NCI-H524 treated with DMSO at 0.1 percent for 48 hours (cell line): Measurements from ENCODE around the gene KCND3.

ENCODE experiments used
- DNase-seq: peaks from one replicate; lab custom pipeline; 2025; lab: John Stamatoyannopoulos, UW

The KCND3 gene

GRCh38 chr1:111843177-111843576 lies 146.3 kb downstream of the KCND3 start:
- no peak for DNase-seq

GRCh38 chr1:111842411-111842810 lies 147.1 kb downstream of the KCND3 start:
- no peak for DNase-seq

- DNase-seq: no peak
Observed at GRCh38 chr1:111841746-111842145, 147.7 kb downstream of the KCND3 start.

GRCh38 chr1:111841189-111841588 lies 148.3 kb downstream of the KCND3 start:
- no peak for DNase-seq

- DNase-seq: no peak
Observed at GRCh38 chr1:111837393-111837792, 152.1 kb downstream of the KCND3 start.

GRCh38 chr1:111836111-111836510 lies 153.4 kb downstream of the KCND3 start:
- DNase-seq: no peak

GRCh38 chr1:111835514-111835913 lies 154.0 kb downstream of the KCND3 start:
- DNase-seq: no peak

GRCh38 chr1:111834956-111835355 lies 154.5 kb downstream of the KCND3 start:
- DNase-seq: no peak

- no peak for DNase-seq
Observed at GRCh38 chr1:111833334-111833733, 156.1 kb downstream of the KCND3 start.

- no peak for DNase-seq
Observed at GRCh38 chr1:111832521-111833155, 156.8 kb downstream of the KCND3 start.

- DNase-seq: no peak
Observed at GRCh38 chr1:111831153-111831552, 158.3 kb downstream of the KCND3 start.

- no peak for DNase-seq
Observed at GRCh38 chr1:111827946-111828345, 161.5 kb downstream of the KCND3 start.

- no peak for DNase-seq
Observed at GRCh38 chr1:111826278-111826677, 163.2 kb downstream of the KCND3 start.

GRCh38 chr1:111825217-111825616 lies 164.3 kb downstream of the KCND3 start:
- DNase-seq: no peak

- DNase-seq: no peak
Observed at GRCh38 chr1:111822138-111822537, 167.3 kb downstream of the KCND3 start.

- no peak for DNase-seq
Observed at GRCh38 chr1:111821121-111821745, 168.2 kb downstream of the KCND3 start.

GRCh38 chr1:111819566-111820263 lies 169.8 kb downstream of the KCND3 start:
- DNase-seq: no peak

- no peak for DNase-seq
Observed at GRCh38 chr1:111818546-111818945, 170.9 kb downstream of the KCND3 start.

GRCh38 chr1:111818081-111818480 lies 171.4 kb downstream of the KCND3 start:
- no peak for DNase-seq

- no peak for DNase-seq
Observed at GRCh38 chr1:111814642-111815041, 174.8 kb downstream of the KCND3 start.

- DNase-seq: no peak
Observed at GRCh38 chr1:111814305-111814628, 175.2 kb downstream of the KCND3 start.

GRCh38 chr1:111813440-111814304 lies 175.8 kb downstream of the KCND3 start:
- no peak for DNase-seq

GRCh38 chr1:111812306-111812705 lies 177.2 kb downstream of the KCND3 start:
- DNase-seq: no peak
